DMS53 (cell line): Measurements from ENCODE around the gene TNFRSF1B.

Experiments
- DNase-seq: peaks from one replicate; lab custom pipeline; 2025; lab: John Stamatoyannopoulos, UW

The TNFRSF1B gene

GRCh38 chr1:12158357-12159092, 8.3 kb upstream of the TNFRSF1B start:
- DNase-seq = no peak

DNA sequence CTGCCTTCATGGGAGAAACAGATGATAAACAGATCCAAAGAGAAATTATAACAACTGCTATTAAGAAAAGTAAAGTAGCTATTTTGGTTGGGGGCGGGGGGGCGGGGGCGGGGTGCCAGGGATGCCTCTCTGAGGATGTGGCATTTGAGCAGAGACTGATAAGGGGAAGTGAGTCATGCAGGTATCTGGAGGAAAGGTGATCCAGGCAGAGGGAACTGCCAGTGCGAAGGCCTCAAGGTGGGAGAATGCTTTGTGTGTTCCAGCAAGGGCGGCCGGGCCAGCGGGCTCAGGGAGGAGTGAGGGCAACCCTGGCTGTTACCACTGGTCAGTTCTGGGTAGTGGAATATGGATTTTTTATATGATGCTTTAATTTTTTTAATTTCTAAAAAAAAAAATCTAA, 7.0 kb upstream of the TNFRSF1B start:
- no peak for DNase-seq

- DNase-seq = no peak
Measured at GRCh38 chr1:12161324-12161661, 5.5 kb upstream of the TNFRSF1B start.

- DNase-seq = peak; percentile 47
Measured at GRCh38 chr1:12161662-12162458, 4.9 kb upstream of the TNFRSF1B start.

- DNase-seq = no peak
Measured at GRCh38 chr1:12162459-12163137, 4.2 kb upstream of the TNFRSF1B start.

GRCh38 chr1:12163210-12163609, 3.6 kb upstream of the TNFRSF1B start:
- DNase-seq = no peak

DNA sequence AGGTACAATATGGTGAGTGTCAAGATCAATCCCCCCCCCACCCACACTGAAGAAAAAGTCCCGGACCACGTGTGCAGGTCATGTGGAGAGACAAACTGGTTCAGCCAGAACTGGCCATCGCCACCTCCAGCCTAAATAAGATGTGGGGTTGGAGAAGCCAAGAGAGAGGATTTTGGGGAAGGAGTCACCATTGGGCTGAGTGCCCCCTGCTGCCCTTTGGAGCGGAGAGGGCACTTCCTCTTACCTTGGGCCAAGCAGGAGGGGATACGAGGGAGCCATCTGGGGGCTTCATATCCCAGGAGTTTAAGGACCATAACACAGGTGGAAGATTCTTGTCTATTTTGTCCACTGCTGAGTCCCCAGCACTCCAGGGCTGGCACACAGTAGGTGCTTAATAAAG, 2.6 kb upstream of the TNFRSF1B start:
- no peak for DNase-seq

- DNase-seq = no peak
Measured at GRCh38 chr1:12165342-12165741, 1.4 kb upstream of the TNFRSF1B start.

DNA sequence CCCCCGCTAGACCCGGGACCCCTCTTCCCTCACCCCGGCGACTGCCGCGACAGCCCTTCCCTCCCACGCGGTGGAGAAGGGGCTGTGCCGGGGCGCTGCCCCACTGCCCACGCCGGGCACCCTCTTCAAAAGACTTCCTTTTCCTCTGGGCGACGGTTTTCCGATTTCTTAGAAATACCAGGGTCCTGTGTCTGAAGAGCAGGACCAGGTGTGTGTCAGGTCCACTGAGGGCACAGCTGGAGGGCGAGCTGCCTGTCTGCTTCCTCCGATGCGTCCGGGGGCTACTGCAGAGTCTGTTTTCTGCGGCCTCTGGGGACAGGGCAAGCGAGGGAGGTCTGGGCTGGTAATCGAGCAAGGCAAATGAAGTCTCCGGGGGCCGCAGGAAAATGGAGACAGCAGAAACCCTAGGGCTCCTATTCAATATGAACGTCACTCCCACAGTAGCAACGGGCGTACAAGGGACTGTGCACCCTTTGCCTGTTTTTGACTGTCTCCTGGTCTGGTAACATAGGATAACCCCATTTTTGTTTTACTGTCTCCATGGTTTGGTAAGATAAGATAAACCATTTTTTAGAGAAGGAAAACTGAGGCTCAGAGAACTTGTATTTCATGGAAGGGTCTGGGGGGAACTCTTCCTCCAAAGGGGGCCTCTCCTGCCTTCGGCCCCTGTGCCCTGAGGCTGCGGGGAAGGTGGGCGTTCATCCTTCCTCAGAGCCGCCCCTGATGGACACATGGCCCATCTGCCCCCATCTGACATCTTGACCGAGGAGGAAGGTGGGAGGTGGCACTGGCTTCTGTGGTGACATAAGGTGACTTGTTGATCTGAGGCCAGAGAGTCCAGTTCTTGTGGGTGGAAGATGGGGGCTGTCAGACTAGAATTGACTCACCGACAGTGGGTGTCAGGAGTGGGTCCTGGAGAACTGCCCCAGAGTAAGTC, 970 bp downstream of the TNFRSF1B start:
- no peak for DNase-seq

DNA sequence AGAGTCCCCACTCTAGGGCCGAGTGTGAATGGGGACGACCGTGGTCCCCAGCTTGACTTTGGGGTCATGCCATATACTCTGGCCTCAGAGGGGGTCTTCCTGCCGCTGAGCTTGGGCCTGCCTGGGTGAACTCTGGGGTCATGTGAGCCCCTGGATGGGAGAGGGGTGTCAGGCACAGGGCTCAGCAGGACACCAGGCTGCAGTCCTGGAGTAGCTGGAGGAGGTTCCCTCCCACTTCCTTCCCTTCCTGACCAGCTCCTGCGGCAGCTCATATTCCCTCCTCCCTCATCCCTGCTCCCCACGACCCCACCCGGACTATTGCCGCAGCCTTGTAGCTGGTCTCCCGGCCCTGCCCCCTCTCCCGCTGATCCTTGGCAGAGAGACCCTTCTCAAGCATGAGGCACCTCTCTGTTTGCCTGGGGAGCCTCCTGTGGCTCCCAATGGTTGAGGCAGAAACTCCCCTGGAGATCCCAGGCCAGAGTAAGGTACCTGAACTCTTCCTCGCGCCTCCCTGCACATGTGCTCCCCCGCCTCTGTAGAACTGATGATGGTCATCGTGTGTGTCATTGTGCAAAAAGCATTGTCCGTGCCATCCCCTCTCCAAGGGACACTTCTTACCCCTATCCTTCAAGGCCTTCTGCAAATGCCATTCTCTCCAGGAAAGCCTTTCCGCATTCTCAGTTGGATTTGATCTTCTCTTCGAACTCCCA, 1.8 kb downstream of the TNFRSF1B start:
- DNase-seq = no peak

DNA sequence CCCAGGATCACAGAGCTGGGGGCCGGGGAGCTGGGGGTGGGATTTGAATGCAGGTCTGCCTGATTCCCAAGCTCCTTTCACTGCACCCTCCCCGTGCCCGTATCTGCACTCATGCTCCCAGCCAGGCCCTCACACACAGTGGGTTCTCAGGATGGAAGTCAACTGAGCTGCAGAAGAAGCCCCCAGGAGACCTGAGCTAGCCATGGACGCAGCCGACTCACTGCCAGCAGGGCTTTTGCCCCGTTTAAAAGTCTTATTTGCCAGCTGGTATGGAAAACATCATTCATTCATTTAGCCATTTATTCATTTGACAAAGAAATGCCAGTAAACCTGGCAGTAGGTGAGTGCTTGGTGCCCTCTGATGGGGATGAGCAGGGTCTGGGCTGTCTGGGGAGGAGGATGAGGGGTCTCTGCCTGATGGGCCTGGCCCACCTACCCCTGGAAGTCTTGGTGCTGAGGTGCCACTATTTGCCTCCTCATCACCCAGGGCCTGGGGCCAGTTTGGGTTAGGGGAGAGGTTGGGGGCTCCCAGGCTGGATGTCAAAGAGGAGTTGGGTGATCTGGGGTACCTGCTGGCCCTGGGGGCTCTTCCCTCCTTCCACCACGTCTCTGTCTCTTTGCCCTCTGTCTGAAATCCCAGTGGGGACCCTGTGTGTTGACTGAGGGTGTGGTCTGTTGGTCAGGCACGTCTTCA, 2.8 kb downstream of the TNFRSF1B start:
- no peak for DNase-seq

- peak; percentile 18 for DNase-seq
Measured at GRCh38 chr1:12170263-12170671, 3.5 kb downstream of the TNFRSF1B start.

DNA sequence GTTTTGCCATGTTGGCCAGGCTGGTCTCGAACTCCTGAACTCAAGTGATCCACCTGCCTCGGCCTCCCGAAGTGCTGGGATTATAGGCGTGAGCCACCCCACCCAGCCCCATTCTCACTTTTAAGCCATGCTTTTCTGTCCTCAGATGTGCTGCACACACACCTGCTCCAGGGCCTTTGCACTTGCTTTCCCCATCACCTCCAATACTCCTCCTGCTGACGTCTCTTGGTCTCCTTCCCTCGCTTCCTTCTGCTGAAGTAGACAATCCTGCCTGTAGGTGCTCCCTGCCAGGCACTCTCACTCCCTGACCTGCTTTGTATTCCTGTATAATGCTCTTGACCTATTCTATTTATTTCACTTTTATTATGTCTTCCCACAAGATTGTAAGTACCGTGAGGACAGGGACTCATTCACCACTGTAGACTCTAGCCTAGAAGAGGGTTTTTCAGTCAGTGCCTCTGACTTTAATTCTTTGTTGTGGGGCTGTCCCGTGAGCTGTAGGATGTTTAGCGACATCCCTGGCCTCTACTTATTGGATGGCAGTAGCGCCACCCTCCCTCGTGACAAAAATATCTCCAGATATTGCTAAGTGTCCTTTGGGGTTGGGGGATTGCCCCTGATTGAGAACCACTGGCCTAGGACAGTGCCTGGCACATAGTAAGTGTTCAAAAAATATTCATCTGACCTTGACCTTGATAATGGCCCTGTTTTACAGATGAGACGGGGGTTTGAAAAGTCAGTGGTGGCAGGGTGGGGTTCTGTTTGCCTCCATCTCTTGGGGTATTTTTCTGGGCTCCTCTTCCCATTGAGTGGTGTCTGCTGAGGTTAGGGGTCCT, 4.6 kb downstream of the TNFRSF1B start:
- DNase-seq = no peak

DNA sequence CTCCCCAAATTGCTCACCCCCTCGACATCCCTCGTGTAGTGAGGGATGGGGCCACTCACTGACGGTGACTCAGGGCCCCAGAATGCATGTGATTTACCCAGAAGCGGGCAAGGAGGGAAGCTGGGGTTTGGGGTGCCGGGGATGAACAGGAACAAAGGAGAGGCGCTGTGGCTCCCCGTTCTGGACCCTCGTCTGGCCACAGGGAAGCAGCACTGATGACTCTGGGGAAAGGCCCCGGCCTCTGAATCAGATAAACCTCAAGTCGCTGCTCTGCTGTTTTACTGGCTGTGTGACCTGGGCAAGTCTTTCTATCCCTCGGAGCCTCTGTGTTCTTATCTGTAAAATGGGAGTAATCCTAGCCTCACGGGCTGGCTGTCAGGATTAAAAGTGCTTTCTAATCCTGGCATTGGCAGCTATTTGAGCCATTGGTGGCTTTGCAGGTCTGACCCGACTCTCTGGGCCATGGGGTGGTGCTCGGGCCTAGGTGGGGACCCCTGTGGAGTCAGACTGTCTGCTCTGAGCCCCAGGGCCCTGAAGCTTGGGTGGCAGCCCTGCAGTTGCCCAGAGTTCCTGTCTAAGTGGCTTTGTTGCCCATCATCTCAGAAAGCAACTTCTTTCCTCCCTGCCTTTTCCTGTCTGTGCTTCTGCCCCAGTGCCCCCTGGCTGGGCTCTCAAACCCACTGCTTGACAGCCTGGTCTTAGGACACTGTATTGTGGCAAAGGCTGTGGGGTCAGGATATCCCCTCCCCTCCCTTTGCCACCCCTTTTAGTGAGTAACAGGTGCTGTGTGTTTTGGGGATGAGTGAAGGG, 5.5 kb downstream of the TNFRSF1B start:
- DNase-seq = no peak

GRCh38 chr1:12173041-12173509, 6.3 kb downstream of the TNFRSF1B start:
- DNase-seq = no peak

GRCh38 chr1:12173631-12174121, 6.9 kb downstream of the TNFRSF1B start:
- no peak for DNase-seq

- no peak for DNase-seq
Measured at GRCh38 chr1:12174924-12175810, 8.4 kb downstream of the TNFRSF1B start.
